A673 (cell line): ENCODE measurements around the gene ATXN10. TPM values are rescaled to one million over a fixed set of nuclear protein-coding genes. Genes with fewer than 3 reads are reported as not detected.

Experiments used
- BruUV-seq: library from RNA; stranded (reverse); fragments of 400-500 nt; replicated peaks from 2 replicates; lab custom pipeline; 2021; lab: Mats Ljungman, UMichigan
- CTCF ChIA-PET: fragments of 300-600 bp; sonication (Branson Sonifier 250); formaldehyde crosslinking; loops from one replicate; lab custom pipeline; 2022; ENCODE audit warnings: antibody characterized with exemption; lab: Charles Lee
- POLR2A ChIA-PET: fragments of 300-600 bp; sonication (Branson Sonifier 250); formaldehyde crosslinking; loops from one replicate; lab custom pipeline; 2022; ENCODE audit warnings: antibody characterized with exemption; ENCODE audit not compliant: low non-redundant PET; lab: Charles Lee
- DNase-seq: peaks from one replicate; pipeline ENCODE4 v3.0.0-alpha.2; 2015; ENCODE audit warnings: low spot score
- H3K27ac ChIP-seq: fragments of 200-600 bp; sonication (generic); 2 replicates; pipeline ENCODE4 v1.5.1; 2016; ENCODE audit warnings: mixed run types, low read depth, mild to moderate bottlenecking, mixed read lengths, antibody characterized with exemption, low read length; ENCODE audit not compliant: poor library complexity, severe bottlenecking
- H3K27me3 ChIP-seq: fragments of 200-600 bp; sonication (generic); replicated peaks from 2 replicates; pipeline ENCODE4 v1.6.1; 2017; ENCODE audit warnings: mixed run types, low read depth, mild to moderate bottlenecking, mixed read lengths, antibody characterized with exemption, low read length; ENCODE audit not compliant: insufficient read depth, poor library complexity
- H3K36me3 ChIP-seq: fragments of 200-600 bp; sonication (generic); 2 replicates; pipeline ENCODE4 v1.6.1; 2016; ENCODE audit warnings: mixed run types, mild to moderate bottlenecking, mixed read lengths, antibody characterized with exemption, low read length; ENCODE audit not compliant: insufficient read depth, poor library complexity, severe bottlenecking
- H3K4me1 ChIP-seq: fragments of 200-600 bp; sonication (generic); 2 replicates; pipeline ENCODE4 v1.6.1; 2017; ENCODE audit warnings: mixed run types, mild to moderate bottlenecking, mixed read lengths, antibody characterized with exemption, low read length; ENCODE audit not compliant: insufficient read depth, poor library complexity, severe bottlenecking
- H3K4me3 ChIP-seq: fragments of 200-600 bp; sonication (generic); 2 replicates; pipeline ENCODE4 v1.5.1; 2016; ENCODE audit warnings: low read depth, mixed run types, mild to moderate bottlenecking, mixed read lengths, low read length; ENCODE audit not compliant: poor library complexity, severe bottlenecking
- H3K9me3 ChIP-seq: fragments of 200-600 bp; sonication (generic); 2 replicates; pipeline ENCODE4 v1.6.1; 2016; ENCODE audit warnings: mixed run types, low read depth, mild to moderate bottlenecking, mixed read lengths, antibody characterized with exemption, low read length; ENCODE audit not compliant: poor library complexity, severe bottlenecking
- EZH2 ChIP-seq: fragments of 200-600 bp; sonication (generic); IDR thresholded peaks from 2 replicates; pipeline ENCODE4 v1.6.1; 2017; ENCODE audit warnings: borderline replicate concordance, low read depth, mild to moderate bottlenecking, mixed read lengths, antibody characterized with exemption, low read length; ENCODE audit not compliant: poor library complexity, severe bottlenecking
- intact Hi-C: fragments of 100-400 bp; cut with micrococcal nuclease; formaldehyde crosslinking; loops from one replicate; pipeline ENCODE4 v1.10.0; 2022; ENCODE audit not compliant: unreplicated experiment
- total RNA-seq: library from RNA; stranded (reverse); gene quantifications from 2 replicates; pipeline ENCODE4 v1.2.3, GENCODE V29; 2021
- TF ChIP-seq, protein P1 (sequence below): fragments of 300-800, 200-600 bp; sonication (generic); conservative IDR thresholded peaks from 2 replicates; pipeline ENCODE4 v1.5.1; 2017; ENCODE audit warnings: low read depth, mild to moderate bottlenecking, antibody characterized with exemption, low read length, moderate library complexity, mixed read lengths

The ATXN10 gene
- total RNA-seq, 1 experiment from 2014 or later: 294 TPM

DNA sequence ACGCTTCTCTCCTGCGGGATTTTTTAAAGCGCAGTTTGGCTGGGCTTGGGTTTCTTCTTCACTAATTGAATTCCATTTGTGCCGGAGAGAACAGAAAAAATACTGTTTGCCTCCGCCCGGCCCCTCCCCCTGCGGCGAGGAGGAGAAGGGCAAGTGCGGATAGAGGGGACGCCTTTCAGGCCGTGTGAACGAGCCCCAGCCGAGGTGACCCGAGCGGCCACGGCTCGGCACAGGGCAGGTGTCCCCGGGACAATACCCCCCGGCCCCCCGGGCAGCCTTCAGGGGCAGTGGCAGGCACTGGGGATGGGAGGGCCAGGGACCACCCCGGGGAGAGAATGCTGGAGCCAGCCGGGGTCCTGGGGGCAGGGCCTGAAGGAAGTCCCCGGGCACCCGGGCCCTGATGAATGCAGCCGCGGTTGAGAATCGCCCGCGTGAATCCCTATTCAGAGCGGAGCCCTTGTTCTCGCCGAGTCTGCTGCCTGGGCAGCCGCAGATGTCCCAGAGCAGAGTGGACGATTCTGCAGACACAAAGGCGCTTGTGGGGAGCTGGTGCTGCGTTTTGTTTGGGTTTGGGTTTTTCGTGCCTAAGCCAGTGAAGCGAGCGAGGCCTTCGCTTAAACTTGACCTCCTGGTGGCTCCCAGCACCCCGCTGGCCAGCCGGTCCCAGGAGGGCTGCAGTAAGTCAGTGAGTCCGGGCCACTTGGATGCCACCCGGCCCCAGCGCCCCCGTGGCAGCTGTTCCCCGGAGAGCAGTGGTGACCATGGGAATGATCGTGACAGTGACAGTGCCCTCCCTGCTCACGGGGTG is 209.3 kb downstream of the ATXN10 start:
- Histone ChIP-seq H3K9me3 (no peaks in the 10 kb centered on the region), H3K4me1 (no peaks in the 10 kb centered on the region), H3K27ac (no peak overlapping the region), H3K4me3 (no peak overlapping the region), H3K27me3 (peaks cover 17% of the 10 kb centered on the region), H3K36me3 (no peaks in the 10 kb centered on the region)
- BruUV-seq: no TSS peak
- no peak for TF ChIP-seq EZH2
- TF ChIP-seq, protein P1, sequence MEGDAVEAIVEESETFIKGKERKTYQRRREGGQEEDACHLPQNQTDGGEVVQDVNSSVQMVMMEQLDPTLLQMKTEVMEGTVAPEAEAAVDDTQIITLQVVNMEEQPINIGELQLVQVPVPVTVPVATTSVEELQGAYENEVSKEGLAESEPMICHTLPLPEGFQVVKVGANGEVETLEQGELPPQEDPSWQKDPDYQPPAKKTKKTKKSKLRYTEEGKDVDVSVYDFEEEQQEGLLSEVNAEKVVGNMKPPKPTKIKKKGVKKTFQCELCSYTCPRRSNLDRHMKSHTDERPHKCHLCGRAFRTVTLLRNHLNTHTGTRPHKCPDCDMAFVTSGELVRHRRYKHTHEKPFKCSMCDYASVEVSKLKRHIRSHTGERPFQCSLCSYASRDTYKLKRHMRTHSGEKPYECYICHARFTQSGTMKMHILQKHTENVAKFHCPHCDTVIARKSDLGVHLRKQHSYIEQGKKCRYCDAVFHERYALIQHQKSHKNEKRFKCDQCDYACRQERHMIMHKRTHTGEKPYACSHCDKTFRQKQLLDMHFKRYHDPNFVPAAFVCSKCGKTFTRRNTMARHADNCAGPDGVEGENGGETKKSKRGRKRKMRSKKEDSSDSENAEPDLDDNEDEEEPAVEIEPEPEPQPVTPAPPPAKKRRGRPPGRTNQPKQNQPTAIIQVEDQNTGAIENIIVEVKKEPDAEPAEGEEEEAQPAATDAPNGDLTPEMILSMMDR: no peak
- DNase-seq: no peak
- ChIA-PET CTCF (interaction anchor here (0.7 kb wide), 1 partner anchor 47 kb away, joined by 3 read pairs; no protein-coding TSS in a partner anchor), POLR2A (no interaction called here)
- intact Hi-C loops: no loop called here

DNA sequence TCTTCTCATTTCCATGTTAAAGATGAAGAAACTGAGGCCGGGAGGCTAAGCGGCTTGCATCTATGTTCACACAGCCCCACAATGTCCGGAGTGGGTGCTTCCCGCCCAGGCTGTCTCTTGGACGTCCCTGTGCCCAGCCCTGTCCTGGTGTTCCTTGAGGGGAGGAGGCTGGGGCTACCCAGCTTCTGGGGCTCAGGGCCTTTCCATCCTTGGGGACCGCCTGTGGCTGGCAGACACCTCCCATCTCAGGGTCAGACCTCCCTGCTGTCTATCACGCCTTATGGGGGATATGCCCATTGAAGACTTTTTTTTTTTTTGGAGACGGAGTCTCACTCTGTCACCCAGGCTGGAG is 209.9 kb downstream of the ATXN10 start:
- Histone ChIP-seq H3K36me3 (no peaks in the 10 kb centered on the region), H3K4me3 (no peak overlapping the region), H3K27ac (no peak overlapping the region), H3K9me3 (no peaks in the 10 kb centered on the region), H3K4me1 (no peaks in the 10 kb centered on the region), H3K27me3 (peaks cover 17% of the 10 kb centered on the region)
- BruUV-seq: no TSS peak
- intact Hi-C loops: no loop called here
- CTCF ChIA-PET: no interaction called here
- DNase-seq: no peak
- no peak for TF ChIP-seq EZH2
- TF ChIP-seq, protein P1: no peak
- POLR2A ChIA-PET: no interaction called here

DNA sequence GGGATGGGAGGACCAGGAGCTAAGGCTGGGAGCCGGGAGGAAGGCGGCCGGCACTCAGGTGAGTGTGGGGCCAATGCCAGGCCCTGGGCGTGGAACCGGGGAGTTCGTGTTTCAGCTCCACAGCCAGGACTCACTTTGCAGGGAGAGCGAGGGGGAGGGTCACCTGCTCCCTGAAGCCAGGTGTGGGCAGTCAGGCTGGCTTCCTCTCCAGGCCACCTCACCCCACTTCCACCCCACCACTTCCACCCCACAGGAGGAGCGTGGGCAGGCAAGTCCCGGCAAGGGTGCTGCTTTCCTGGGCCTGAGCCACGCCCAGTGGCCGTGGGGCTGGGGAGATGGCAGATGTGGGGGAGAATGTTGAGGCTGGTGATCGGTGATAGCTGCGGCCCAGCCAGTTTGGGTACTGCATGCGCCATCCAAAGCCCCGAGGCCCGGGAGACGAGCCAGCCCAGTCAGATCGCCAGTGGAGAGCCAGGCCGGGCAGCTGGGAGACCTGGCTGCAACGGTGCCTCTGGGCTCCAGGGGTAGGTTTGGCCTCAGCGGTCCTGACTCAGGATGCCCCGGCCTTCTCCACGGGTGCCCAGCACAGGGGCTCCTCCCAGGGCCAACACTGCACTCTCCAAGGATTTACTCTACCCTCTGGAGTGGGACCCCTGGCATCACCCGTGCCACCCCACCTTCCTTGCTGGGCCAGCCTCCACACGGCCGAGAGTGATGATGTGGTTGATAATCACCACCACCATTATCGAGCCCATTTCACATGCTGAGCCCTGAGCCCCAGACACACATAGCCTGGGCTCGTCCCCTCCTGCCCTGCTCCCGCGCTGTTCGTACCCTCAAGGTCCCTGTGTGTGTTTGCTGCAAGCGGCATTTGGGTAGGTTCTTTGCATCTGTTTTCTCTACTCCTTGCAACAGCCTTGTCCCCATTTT is 211.5 kb downstream of the ATXN10 start:
- H3K27me3 ChIP-seq: peaks cover 17% of the 10 kb centered on the region
- no peak overlapping the region for H3K27ac ChIP-seq
- no peak for DNase-seq
- no peak for TF ChIP-seq EZH2
- TF ChIP-seq, protein P1: no peak
- ChIA-PET CTCF (no interaction called here), POLR2A (no interaction called here)
- no peaks in the 10 kb centered on the region for H3K36me3 ChIP-seq
- H3K9me3 ChIP-seq: no peaks in the 10 kb centered on the region
- no peaks in the 10 kb centered on the region for H3K4me1 ChIP-seq
- intact Hi-C loops: no loop called here
- no peak overlapping the region for H3K4me3 ChIP-seq
- no TSS peak for BruUV-seq
